Measurements from ENCODE around the gene ZNF385B.

The ZNF385B gene

GRCh38 chr2:179671043-179671981 is 190.1 kb downstream of the ZNF385B start:
- H3K4ac ChIP-seq (ENCODE audit: low read depth, low read length): no peak overlapping the region
- H3K36me3 ChIP-seq (ENCODE audit: control insufficient read depth, insufficient read depth, low read length): no peaks in the 10 kb centered on the region
- H3K4me2 ChIP-seq (ENCODE audit: low read length): no peak overlapping the region
- no peak overlapping the region for H2BK120ac ChIP-seq (ENCODE audit: low read depth, low read length)
- no peak overlapping the region for H3K23ac ChIP-seq (ENCODE audit: low read length)
- no peaks in the 10 kb centered on the region for H3K27me3 ChIP-seq (ENCODE audit: insufficient read depth, low read length, poor library complexity)
- no peak for DNase-seq
- H4K5ac ChIP-seq (ENCODE audit: low read length): no peak overlapping the region
- H3K4me1 ChIP-seq (ENCODE audit: control insufficient read depth, low read depth, low read length): no peaks in the 10 kb centered on the region
- no CpG with 5 or more reads among the region's 6 CpGs for WGBS (ENCODE audit: extremely low coverage, insufficient coverage, low lambda C conversion rate)
- H2BK5ac ChIP-seq (ENCODE audit: low read length): no peak overlapping the region
- H2AK5ac ChIP-seq (ENCODE audit: low read length): no peak overlapping the region
- no peak overlapping the region for H3K27ac ChIP-seq (ENCODE audit: low read depth, low read length)
- H3K4me3 ChIP-seq (ENCODE audit: low read length): no peak overlapping the region
- no peak overlapping the region for H4K8ac ChIP-seq (ENCODE audit: low read depth, low read length)
- no peaks in the 10 kb centered on the region for H3K79me1 ChIP-seq (ENCODE audit: low read length)
- no peaks in the 10 kb centered on the region for H3K79me2 ChIP-seq (ENCODE audit: control insufficient read depth, insufficient read depth, low read length)
- no peak overlapping the region for H3K18ac ChIP-seq (ENCODE audit: low read length)
- H3K56ac ChIP-seq (ENCODE audit: low read length): no peak overlapping the region
- H3K9ac ChIP-seq (ENCODE audit: low read length): no peak overlapping the region
- no peak overlapping the region for H2BK15ac ChIP-seq (replicated peaks; ENCODE audit: low read depth)

DNA sequence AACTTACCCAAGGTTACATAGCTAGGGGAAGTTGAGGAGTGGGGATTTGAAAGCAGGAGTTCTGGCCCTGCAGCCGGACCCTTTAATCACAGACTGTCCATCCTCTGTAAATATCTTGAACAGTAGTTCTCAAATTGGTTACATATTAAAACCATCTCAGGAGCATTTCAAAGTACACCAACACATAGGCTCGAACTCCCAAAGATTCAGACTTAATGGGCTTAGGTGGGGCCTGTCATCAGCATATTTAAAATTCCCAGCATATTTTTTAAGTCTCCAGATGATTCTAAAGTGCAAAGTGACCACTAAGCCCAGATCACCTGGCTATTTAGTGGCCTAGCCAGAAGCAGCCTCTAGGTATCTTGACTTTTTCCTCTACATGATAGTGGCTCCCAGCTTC is 192.2 kb downstream of the ZNF385B start:
- Histone ChIP-seq H3K27me3 (ENCODE audit: insufficient read depth, low read length, poor library complexity) (no peaks in the 10 kb centered on the region), H3K79me2 (ENCODE audit: control insufficient read depth, insufficient read depth, low read length) (no peaks in the 10 kb centered on the region), H2BK15ac (replicated peaks; ENCODE audit: low read depth) (no peak overlapping the region), H3K36me3 (ENCODE audit: control insufficient read depth, insufficient read depth, low read length) (no peaks in the 10 kb centered on the region), H2BK120ac (ENCODE audit: low read depth, low read length) (no peak overlapping the region), H4K5ac (ENCODE audit: low read length) (no peak overlapping the region), H3K18ac (ENCODE audit: low read length) (no peak overlapping the region), H3K4me2 (ENCODE audit: low read length) (no peak overlapping the region), H3K27ac (ENCODE audit: low read depth, low read length) (no peak overlapping the region), H2BK5ac (ENCODE audit: low read length) (no peak overlapping the region), H4K8ac (ENCODE audit: low read depth, low read length) (no peak overlapping the region), H3K4ac (ENCODE audit: low read depth, low read length) (no peak overlapping the region), H3K56ac (ENCODE audit: low read length) (no peak overlapping the region), H2AK5ac (ENCODE audit: low read length) (no peak overlapping the region), H3K4me1 (ENCODE audit: control insufficient read depth, low read depth, low read length) (no peaks in the 10 kb centered on the region), H3K9ac (ENCODE audit: low read length) (no peak overlapping the region), H3K79me1 (ENCODE audit: low read length) (no peaks in the 10 kb centered on the region), H3K4me3 (ENCODE audit: low read length) (no peak overlapping the region), H3K23ac (ENCODE audit: low read length) (no peak overlapping the region)
- WGBS (ENCODE audit: extremely low coverage, insufficient coverage, low lambda C conversion rate): no CpG with 5 or more reads among the region's 2 CpGs
- peak; percentile 6 for DNase-seq

GRCh38 chr2:179664972-179665812 is 196.2 kb downstream of the ZNF385B start:
- H3K18ac ChIP-seq (ENCODE audit: low read length): no peak overlapping the region
- H2BK5ac ChIP-seq (ENCODE audit: low read length): no peak overlapping the region
- H3K4me3 ChIP-seq (ENCODE audit: low read length): no peak overlapping the region
- no peaks in the 10 kb centered on the region for H3K4me1 ChIP-seq (ENCODE audit: control insufficient read depth, low read depth, low read length)
- no peak overlapping the region for H3K4me2 ChIP-seq (ENCODE audit: low read length)
- DNase-seq: no peak
- H3K9ac ChIP-seq (ENCODE audit: low read length): no peak overlapping the region
- H4K8ac ChIP-seq (ENCODE audit: low read depth, low read length): no peak overlapping the region
- no peak overlapping the region for H2BK15ac ChIP-seq (replicated peaks; ENCODE audit: low read depth)
- no peak overlapping the region for H3K56ac ChIP-seq (ENCODE audit: low read length)
- no peak overlapping the region for H2BK120ac ChIP-seq (ENCODE audit: low read depth, low read length)
- H4K5ac ChIP-seq (ENCODE audit: low read length): no peak overlapping the region
- H2AK5ac ChIP-seq (ENCODE audit: low read length): no peak overlapping the region
- no peak overlapping the region for H3K23ac ChIP-seq (ENCODE audit: low read length)
- no peak overlapping the region for H3K4ac ChIP-seq (ENCODE audit: low read depth, low read length)
- no peaks in the 10 kb centered on the region for H3K79me2 ChIP-seq (ENCODE audit: control insufficient read depth, insufficient read depth, low read length)
- no peaks in the 10 kb centered on the region for H3K27me3 ChIP-seq (ENCODE audit: insufficient read depth, low read length, poor library complexity)
- H3K79me1 ChIP-seq (ENCODE audit: low read length): no peaks in the 10 kb centered on the region
- H3K27ac ChIP-seq (ENCODE audit: low read depth, low read length): no peak overlapping the region
- no peaks in the 10 kb centered on the region for H3K36me3 ChIP-seq (ENCODE audit: control insufficient read depth, insufficient read depth, low read length)
- WGBS (ENCODE audit: extremely low coverage, insufficient coverage, low lambda C conversion rate): no CpG with 5 or more reads among the region's 12 CpGs

DNA sequence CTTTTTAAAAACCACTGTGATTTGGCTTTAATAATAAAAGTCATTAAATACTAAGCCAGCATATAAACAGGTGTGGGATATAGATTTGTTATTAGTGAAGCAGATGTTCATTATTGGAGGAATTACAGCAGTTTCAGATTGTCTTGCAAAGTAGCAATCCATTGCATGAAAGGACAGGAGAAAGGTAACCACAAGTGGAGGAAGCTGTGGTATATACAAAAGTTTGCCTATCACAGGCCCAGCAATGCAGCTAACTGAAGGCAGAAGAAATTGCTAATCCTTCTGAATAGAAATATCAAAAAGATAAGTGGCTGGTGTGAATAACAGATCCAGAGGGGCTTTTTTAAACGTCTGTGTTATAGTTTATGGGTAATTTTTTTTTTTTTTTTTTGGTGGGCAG is 199.4 kb downstream of the ZNF385B start:
- no peaks in the 10 kb centered on the region for H3K79me2 ChIP-seq (ENCODE audit: control insufficient read depth, insufficient read depth, low read length)
- DNase-seq: no peak
- H3K4me2 ChIP-seq (ENCODE audit: low read length): no peak overlapping the region
- H4K5ac ChIP-seq (ENCODE audit: low read length): no peak overlapping the region
- H3K36me3 ChIP-seq (ENCODE audit: control insufficient read depth, insufficient read depth, low read length): no peaks in the 10 kb centered on the region
- H3K4me3 ChIP-seq (ENCODE audit: low read length): no peak overlapping the region
- no peak overlapping the region for H2BK120ac ChIP-seq (ENCODE audit: low read depth, low read length)
- H2AK5ac ChIP-seq (ENCODE audit: low read length): no peak overlapping the region
- H4K8ac ChIP-seq (ENCODE audit: low read depth, low read length): no peak overlapping the region
- no peaks in the 10 kb centered on the region for H3K27me3 ChIP-seq (ENCODE audit: insufficient read depth, low read length, poor library complexity)
- WGBS (ENCODE audit: extremely low coverage, insufficient coverage, low lambda C conversion rate): no CpG with 5 or more reads among the region's 1 CpG
- no peak overlapping the region for H2BK5ac ChIP-seq (ENCODE audit: low read length)
- no peak overlapping the region for H3K23ac ChIP-seq (ENCODE audit: low read length)
- no peaks in the 10 kb centered on the region for H3K79me1 ChIP-seq (ENCODE audit: low read length)
- H2BK15ac ChIP-seq (replicated peaks; ENCODE audit: low read depth): no peak overlapping the region
- no peak overlapping the region for H3K9ac ChIP-seq (ENCODE audit: low read length)
- no peak overlapping the region for H3K27ac ChIP-seq (ENCODE audit: low read depth, low read length)
- no peak overlapping the region for H3K4ac ChIP-seq (ENCODE audit: low read depth, low read length)
- no peak overlapping the region for H3K18ac ChIP-seq (ENCODE audit: low read length)
- no peaks in the 10 kb centered on the region for H3K4me1 ChIP-seq (ENCODE audit: control insufficient read depth, low read depth, low read length)
- no peak overlapping the region for H3K56ac ChIP-seq (ENCODE audit: low read length)

DNA sequence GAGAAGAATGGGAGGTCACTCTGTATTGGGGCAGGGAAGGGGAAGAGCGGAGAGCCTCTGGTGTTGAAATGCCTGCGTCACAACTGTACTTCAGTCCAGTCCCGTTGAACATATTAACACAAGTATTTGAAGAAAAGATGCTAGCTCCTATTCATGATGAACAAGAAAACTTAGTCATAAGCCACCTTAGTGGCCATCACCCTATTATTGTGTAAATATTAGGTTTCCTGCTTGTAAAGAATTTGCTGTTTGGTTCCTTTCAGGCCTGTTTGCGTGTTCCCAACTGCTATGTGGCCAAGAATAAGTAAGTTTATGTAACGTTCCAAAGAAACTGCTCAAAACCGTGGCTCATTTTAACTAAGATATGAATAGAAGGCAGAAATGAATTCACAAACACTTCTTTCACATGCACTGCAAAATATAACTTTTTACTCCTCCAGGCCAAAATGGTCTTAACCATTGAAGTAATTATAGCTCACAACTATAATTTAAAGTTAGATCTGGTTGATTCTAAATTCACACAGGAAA is 204.3 kb downstream of the ZNF385B start:
- Histone ChIP-seq H4K8ac (ENCODE audit: low read depth, low read length) (no peak overlapping the region), H2BK120ac (ENCODE audit: low read depth, low read length) (no peak overlapping the region), H3K36me3 (ENCODE audit: control insufficient read depth, insufficient read depth, low read length) (no peaks in the 10 kb centered on the region), H3K4ac (ENCODE audit: low read depth, low read length) (no peak overlapping the region), H3K18ac (ENCODE audit: low read length) (no peak overlapping the region), H3K23ac (ENCODE audit: low read length) (no peak overlapping the region), H3K56ac (ENCODE audit: low read length) (no peak overlapping the region), H2AK5ac (ENCODE audit: low read length) (no peak overlapping the region), H3K27me3 (ENCODE audit: insufficient read depth, low read length, poor library complexity) (no peaks in the 10 kb centered on the region), H3K4me3 (ENCODE audit: low read length) (no peak overlapping the region), H4K5ac (ENCODE audit: low read length) (no peak overlapping the region), H3K9ac (ENCODE audit: low read length) (no peak overlapping the region), H3K4me1 (ENCODE audit: control insufficient read depth, low read depth, low read length) (no peaks in the 10 kb centered on the region), H3K4me2 (ENCODE audit: low read length) (no peak overlapping the region), H3K79me2 (ENCODE audit: control insufficient read depth, insufficient read depth, low read length) (no peaks in the 10 kb centered on the region), H2BK5ac (ENCODE audit: low read length) (no peak overlapping the region), H3K27ac (ENCODE audit: low read depth, low read length) (no peak overlapping the region), H3K79me1 (ENCODE audit: low read length) (no peaks in the 10 kb centered on the region), H2BK15ac (replicated peaks; ENCODE audit: low read depth) (no peak overlapping the region)
- WGBS (ENCODE audit: extremely low coverage, insufficient coverage, low lambda C conversion rate): no CpG with 5 or more reads among the region's 6 CpGs
- no peak for DNase-seq

All from mesendoderm (in vitro differentiated cells).